Gastroesophageal sphincter (tissue), 3 donors: ENCODE measurements around the gene SGSM1.

ENCODE experiments used
- EP300 ChIP-seq: sonication (generic); formaldehyde crosslinking; IDR thresholded peaks from one replicate; pipeline ENCODE4 v1.6.1; 2017; ENCODE audit warnings: antibody characterized with exemption, mild to moderate bottlenecking
- POLR2A ChIP-seq, 2 donors: fragments of 450-650 bp; IDR thresholded peaks; one replicate each; pipeline ENCODE4 v1.6.1; 2017; ENCODE audit warnings: antibody characterized with exemption in 2 of 2, mild to moderate bottlenecking in 2 of 2, moderate library complexity in 1 of 2
- POLR2AphosphoS5 ChIP-seq: sonication (generic); formaldehyde crosslinking; IDR thresholded peaks from one replicate; pipeline ENCODE4 v1.6.1; 2017; ENCODE audit warnings: antibody characterized with exemption
- TF ChIP-seq, protein P1 (sequence below), 4 experiments: fragments of 200-600 bp in 2 of 4; fragments of 450-650 bp in 2 of 4; sonication (generic) in 1 of 4; IDR thresholded peaks; one replicate each; pipeline ENCODE4 v1.5.1; 2017 to 2019; ENCODE audit warnings: antibody characterized with exemption in 4 of 4, mild to moderate bottlenecking in 2 of 4, moderate library complexity in 2 of 4

DNA sequence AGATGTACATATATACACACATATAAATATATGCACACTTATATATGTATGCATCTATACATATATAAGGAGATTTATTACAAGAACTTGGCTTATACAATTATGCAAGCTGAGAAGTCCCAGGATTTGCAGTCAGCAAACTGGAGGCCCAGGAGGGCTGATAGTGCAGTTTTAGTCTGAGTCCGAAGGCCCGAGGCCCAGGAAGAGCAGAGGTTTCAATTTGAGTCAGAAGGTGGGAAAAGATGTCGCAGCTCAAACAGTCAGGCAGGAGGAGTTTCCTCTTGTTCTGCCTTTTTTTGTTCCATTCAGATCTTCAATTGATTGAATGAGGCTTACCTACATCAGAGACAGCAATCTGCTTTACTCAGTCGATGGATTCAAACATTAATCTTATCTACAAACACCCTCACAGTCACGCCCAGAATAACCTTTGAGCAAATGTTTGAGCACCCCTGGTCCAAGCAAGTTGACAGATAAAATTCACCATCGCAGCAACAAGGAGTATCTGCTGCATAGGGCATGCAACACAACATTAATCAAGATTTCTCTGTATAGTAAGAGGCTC is 4.0 kb upstream of the SGSM1 start:
- TF ChIP-seq, protein P1, sequence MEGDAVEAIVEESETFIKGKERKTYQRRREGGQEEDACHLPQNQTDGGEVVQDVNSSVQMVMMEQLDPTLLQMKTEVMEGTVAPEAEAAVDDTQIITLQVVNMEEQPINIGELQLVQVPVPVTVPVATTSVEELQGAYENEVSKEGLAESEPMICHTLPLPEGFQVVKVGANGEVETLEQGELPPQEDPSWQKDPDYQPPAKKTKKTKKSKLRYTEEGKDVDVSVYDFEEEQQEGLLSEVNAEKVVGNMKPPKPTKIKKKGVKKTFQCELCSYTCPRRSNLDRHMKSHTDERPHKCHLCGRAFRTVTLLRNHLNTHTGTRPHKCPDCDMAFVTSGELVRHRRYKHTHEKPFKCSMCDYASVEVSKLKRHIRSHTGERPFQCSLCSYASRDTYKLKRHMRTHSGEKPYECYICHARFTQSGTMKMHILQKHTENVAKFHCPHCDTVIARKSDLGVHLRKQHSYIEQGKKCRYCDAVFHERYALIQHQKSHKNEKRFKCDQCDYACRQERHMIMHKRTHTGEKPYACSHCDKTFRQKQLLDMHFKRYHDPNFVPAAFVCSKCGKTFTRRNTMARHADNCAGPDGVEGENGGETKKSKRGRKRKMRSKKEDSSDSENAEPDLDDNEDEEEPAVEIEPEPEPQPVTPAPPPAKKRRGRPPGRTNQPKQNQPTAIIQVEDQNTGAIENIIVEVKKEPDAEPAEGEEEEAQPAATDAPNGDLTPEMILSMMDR (IDR thresholded peaks at IDR 0.05): no peak
- TF ChIP-seq POLR2A (IDR thresholded peaks at IDR 0.05) (no peak), POLR2AphosphoS5 (no peak), EP300 (no peak)
